IPS-18a (cell line): Measurements from ENCODE around the gene GMDS.

Experiments used
- H3K27ac ChIP-seq: one replicate; pipeline ENCODE4 v1.5.1; 2013; ENCODE audit warnings: low read length
- H3K27me3 ChIP-seq: one replicate; pipeline ENCODE4 v1.6.1; 2013; ENCODE audit warnings: mild to moderate bottlenecking, low read length; ENCODE audit not compliant: control insufficient read depth, insufficient read depth
- H3K36me3 ChIP-seq: one replicate; pipeline ENCODE4 v1.6.1; 2013; ENCODE audit warnings: low read depth, low read length; ENCODE audit not compliant: control insufficient read depth
- H3K4me1 ChIP-seq: one replicate; pipeline ENCODE4 v1.6.1; 2013; ENCODE audit warnings: low read depth, low read length; ENCODE audit not compliant: control insufficient read depth
- H3K4me3 ChIP-seq: one replicate; pipeline ENCODE4 v1.5.1; 2013; ENCODE audit warnings: low read length
- H3K9ac ChIP-seq: one replicate; pipeline ENCODE4 v1.6.1; 2013; ENCODE audit warnings: mild to moderate bottlenecking, low read length, moderate library complexity
- H3K9me3 ChIP-seq: one replicate; pipeline ENCODE4 v1.6.1; 2013; ENCODE audit warnings: low read depth, low read length; ENCODE audit not compliant: control insufficient read depth

The GMDS gene

DNA sequence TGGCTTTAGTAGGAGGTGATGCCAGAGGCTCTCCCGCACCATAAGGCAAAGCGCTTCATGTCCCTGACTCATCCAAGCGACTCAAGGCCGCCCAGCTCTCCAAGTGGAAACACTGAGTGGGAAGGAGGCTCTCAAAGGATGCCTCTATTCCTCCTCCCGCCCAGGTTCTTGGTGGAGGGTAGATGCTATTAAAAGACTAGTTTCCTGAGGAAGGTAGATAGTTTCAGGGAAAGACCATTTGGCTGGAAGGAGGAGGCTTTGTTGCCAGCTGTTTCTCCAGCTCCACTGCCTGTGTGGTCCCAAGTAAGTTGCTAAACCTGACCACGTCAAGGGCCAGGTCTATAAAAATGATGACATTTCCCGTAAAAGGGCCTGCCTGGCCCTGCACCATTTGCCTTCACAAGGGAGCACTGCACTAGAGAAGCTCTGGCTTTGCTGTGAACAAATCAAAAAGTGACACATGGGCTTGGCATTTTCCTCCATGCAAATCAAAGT lies 48.2 kb downstream of the GMDS start:
- Histone ChIP-seq H3K4me3 (no peak overlapping the region), H3K27ac (no peak overlapping the region), H3K36me3 (no peaks in the 10 kb centered on the region), H3K4me1 (peaks cover 6% of the 10 kb centered on the region), H3K9me3 (no peaks in the 10 kb centered on the region), H3K9ac (no peak overlapping the region), H3K27me3 (no peaks in the 10 kb centered on the region)

DNA sequence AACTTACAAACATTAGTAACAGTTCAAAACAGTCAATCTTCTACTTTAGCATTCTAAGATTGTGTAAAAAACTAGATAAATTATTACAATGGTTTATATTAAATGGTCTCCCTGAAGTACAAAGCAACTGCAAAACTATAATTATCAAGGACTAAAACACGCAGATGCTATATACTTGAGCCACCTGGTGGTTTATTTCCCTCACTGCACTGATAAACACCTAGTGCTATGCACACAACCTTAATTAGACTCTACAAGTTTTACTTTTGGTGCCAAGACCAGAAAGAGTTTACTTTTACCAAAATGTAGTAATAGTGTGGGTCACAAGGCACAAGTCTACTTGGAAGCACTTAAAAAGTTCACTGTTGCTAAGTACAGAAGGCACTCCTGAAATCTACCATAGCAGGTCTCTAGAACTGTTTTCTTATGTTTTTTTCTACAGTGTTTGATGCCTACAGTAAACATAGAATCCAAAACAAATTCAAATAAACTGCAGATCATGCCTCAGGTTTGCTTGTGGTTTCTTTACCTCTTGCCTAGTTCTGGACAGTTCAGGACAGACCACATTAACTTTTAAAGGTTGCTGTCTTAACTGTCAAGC lies 49.2 kb downstream of the GMDS start:
- peaks cover 6% of the 10 kb centered on the region for H3K4me1 ChIP-seq
- H3K27ac ChIP-seq, result no peak overlapping the region
- H3K9me3 ChIP-seq, result no peaks in the 10 kb centered on the region
- H3K36me3 ChIP-seq, result no peaks in the 10 kb centered on the region
- no peak overlapping the region for H3K9ac ChIP-seq
- H3K27me3 ChIP-seq, result no peaks in the 10 kb centered on the region
- no peak overlapping the region for H3K4me3 ChIP-seq

DNA sequence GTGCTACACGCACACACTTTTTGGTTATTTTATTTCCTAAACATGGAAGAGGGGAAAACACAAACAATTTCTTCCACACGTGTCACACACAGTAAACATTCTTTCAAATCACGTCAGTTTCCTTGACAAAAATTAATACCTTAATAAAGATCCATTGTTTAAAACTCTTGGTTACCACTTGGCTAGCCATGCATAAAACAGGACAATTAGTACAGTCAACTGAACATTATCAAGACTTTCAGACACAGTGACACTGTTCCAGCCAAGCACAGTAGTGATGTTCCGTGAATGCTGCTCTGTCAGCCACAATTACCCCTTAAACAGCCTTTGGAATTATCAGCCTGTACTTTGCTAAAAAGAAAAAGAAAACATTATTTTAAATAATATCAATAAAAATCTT lies 50.8 kb downstream of the GMDS start:
- H3K27me3 ChIP-seq, result no peaks in the 10 kb centered on the region
- no peaks in the 10 kb centered on the region for H3K9me3 ChIP-seq
- H3K4me3 ChIP-seq, result no peak overlapping the region
- H3K36me3 ChIP-seq, result no peaks in the 10 kb centered on the region
- H3K9ac ChIP-seq, result no peak overlapping the region
- no peak overlapping the region for H3K27ac ChIP-seq
- peaks cover 6% of the 10 kb centered on the region for H3K4me1 ChIP-seq

DNA sequence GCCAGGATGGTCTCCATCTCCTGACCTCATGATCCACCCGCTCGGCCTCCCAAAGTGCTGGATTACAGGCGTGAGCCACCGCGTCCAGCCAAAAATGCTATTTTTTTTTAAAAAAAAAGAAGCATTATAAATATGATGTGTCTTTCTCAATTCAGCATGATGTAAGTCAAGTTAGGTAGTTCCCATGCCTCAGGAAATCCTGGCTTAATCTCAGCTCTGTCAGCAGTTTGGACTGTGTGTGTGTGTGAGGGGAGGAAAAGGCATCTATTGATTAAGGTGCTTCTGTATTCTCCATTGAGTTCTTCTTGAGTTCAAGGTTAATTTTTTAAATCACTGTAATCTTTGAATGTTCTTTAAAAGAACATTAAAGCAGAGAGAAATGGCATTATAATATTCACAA lies 51.5 kb downstream of the GMDS start:
- H3K9ac ChIP-seq, result no peak overlapping the region
- H3K27ac ChIP-seq, result no peak overlapping the region
- no peaks in the 10 kb centered on the region for H3K9me3 ChIP-seq
- no peaks in the 10 kb centered on the region for H3K36me3 ChIP-seq
- H3K4me3 ChIP-seq, result no peak overlapping the region
- peaks cover 6% of the 10 kb centered on the region for H3K4me1 ChIP-seq
- no peaks in the 10 kb centered on the region for H3K27me3 ChIP-seq

DNA sequence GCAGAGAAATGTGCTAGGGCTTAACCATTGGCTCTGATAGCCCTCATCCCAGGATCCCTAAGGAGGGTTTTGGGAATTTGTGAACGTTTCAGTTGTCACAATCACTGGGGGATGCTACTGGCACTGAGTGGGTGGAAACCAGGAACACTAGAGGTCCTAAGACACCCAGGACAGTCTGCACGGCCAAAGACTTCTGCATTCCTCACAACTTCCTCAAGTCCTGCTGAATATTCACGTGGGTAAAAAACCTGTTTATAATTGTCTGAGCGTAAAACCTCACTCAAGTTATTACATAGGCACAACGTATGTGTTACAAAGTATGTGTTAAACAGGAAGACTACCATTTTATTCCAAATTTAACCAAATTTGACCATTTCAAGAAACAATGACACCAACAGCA lies 52.4 kb downstream of the GMDS start:
- Histone ChIP-seq H3K9me3 (no peaks in the 10 kb centered on the region), H3K9ac (no peak overlapping the region), H3K27ac (no peak overlapping the region), H3K36me3 (no peaks in the 10 kb centered on the region), H3K4me1 (peaks cover 6% of the 10 kb centered on the region), H3K27me3 (no peaks in the 10 kb centered on the region), H3K4me3 (no peak overlapping the region)

DNA sequence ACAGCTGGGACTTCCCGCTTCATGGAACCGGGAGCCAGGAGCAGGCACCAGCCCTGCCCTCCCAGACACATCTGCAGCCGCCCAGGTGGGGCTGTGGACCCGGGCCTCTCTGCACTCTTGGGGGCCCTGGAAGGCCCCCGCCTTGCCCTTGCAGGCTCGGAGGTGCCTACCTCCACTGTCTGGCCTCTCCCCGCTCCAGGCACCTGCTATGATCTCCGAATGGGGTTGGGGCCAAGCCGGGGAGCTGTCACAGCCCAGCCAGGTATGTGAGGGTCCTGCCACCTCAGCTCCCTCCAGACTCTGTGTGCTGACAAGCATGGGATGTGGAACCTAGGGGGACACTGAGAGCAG lies 54.0 kb downstream of the GMDS start:
- Histone ChIP-seq H3K9me3 (no peaks in the 10 kb centered on the region), H3K9ac (no peak overlapping the region), H3K27ac (no peak overlapping the region), H3K36me3 (no peaks in the 10 kb centered on the region), H3K4me3 (no peak overlapping the region), H3K27me3 (no peaks in the 10 kb centered on the region), H3K4me1 (peaks cover 2% of the 10 kb centered on the region)

DNA sequence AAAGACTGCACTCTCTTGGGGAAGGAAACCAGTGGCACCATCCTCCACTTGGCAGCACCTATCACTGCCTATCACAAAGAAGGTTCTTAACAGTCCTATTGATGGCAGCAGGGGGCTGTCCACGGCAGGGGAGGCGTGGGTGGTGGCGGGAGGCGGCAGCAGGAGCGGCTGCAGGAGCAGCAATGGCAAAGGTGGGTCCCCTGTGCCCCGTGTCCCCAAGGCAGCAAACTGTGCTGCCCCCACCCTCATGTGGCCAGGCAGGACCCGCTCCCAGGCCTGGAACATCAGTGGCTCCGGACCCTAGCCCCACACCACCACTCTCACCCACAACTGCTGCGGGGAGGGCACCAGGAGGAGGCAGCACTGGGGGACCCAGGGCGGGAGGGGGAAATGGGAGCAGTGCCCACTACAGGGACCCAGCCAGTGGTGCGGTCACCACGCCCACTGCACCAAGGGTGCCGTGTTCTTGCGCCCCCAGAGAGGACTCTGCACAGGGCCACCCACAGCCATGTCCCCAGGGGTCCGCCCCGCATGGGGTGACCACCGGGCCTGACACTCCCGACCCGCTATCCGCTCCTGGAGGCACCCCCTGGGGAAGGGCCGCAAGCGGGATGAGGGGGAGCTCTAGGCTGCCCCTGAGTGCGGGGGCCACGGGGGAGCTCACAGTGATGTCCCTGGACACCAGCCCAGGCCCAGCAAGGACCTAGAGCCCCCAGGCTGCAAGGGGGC lies 54.6 kb downstream of the GMDS start:
- Histone ChIP-seq H3K36me3 (no peaks in the 10 kb centered on the region), H3K27me3 (no peaks in the 10 kb centered on the region), H3K27ac (no peak overlapping the region), H3K9me3 (no peaks in the 10 kb centered on the region), H3K4me1 (no peaks in the 10 kb centered on the region), H3K4me3 (no peak overlapping the region), H3K9ac (no peak overlapping the region)

DNA sequence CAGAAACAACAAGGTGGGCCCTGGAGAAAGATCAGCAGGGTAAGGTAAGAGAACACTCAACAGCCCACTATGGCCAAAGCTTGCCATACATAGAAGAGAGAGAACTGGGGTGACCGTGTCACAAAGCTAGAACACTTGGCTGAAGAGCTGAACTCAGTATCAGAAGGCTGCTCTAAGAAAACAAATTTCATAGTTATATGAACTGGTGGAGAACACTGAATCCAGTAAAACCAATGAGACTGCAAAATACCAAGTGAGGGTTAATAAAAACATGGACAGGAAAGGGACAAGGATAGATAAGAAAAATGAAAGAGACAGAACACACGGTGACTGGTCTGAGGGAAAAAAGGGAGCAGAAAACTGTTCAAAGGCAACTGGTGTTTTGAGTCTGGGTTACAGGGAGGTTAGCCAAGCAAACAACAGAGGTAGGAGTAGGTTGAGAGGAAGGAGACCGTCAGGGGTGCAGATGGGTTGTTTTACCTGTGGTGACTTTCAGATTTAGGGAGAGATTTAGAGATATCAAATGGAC lies 56.5 kb downstream of the GMDS start:
- Histone ChIP-seq H3K9me3 (no peaks in the 10 kb centered on the region), H3K4me1 (no peaks in the 10 kb centered on the region), H3K36me3 (no peaks in the 10 kb centered on the region), H3K9ac (no peak overlapping the region), H3K27ac (no peak overlapping the region), H3K27me3 (no peaks in the 10 kb centered on the region), H3K4me3 (no peak overlapping the region)

DNA sequence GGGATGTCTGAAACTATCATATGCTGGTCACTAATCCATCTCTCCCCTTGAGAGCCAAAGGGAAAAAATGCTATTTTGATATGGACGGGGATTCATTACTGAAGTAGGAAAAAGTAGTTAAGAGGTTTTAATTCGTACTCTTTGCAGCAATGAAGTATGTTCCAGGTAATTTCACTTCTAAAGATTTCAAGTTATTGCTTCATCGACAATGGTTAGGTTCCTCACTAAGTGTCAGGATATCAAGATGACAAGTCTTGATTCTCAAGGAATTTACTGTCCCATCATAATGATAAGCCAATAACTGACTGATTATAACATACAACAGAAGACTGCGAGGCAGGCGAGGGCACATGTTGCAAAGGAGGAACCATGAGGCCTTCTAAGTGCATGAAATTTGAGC lies 57.0 kb downstream of the GMDS start:
- H3K9me3 ChIP-seq, result no peaks in the 10 kb centered on the region
- no peak overlapping the region for H3K9ac ChIP-seq
- no peak overlapping the region for H3K27ac ChIP-seq
- no peaks in the 10 kb centered on the region for H3K4me1 ChIP-seq
- no peak overlapping the region for H3K4me3 ChIP-seq
- H3K36me3 ChIP-seq, result no peaks in the 10 kb centered on the region
- no peaks in the 10 kb centered on the region for H3K27me3 ChIP-seq

DNA sequence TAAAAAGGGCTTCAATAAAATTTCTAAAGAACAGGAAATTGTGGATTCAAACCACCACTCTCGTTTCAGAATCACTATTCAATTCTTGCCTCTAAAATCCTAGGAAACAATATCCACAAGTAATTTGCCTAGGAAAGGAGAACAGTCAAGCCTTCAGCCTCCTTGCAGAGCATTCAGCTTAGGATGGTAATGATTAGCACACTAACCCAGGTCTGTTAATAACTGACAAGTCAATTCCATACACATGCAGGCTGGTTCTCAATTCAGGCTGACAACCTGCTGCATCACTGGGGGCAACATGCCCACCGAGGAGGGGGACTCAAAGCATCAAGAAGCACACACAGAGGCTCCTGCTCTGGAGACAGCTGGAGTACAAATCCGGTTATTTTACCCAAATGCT lies 57.6 kb downstream of the GMDS start:
- Histone ChIP-seq H3K9me3 (no peaks in the 10 kb centered on the region), H3K4me3 (no peak overlapping the region), H3K27ac (no peak overlapping the region), H3K4me1 (no peaks in the 10 kb centered on the region), H3K27me3 (no peaks in the 10 kb centered on the region), H3K9ac (no peak overlapping the region), H3K36me3 (no peaks in the 10 kb centered on the region)

DNA sequence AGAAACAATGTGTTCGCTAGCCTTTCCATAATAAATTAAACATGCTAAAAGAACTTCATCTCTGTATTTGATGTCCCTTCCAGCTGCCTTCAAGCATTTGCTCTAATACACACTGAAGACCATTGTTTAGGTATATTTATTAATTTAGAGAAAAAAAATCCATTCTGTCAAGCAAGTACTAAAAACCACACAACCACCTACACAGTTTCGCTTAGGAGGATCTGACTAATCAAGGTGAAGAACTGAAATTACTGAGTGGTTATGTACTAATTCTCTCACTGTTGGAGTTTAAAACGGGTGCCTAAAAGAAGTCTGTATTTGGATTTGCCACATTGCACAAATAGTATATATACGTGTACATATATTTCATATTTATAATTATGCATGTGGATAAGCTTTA lies 58.9 kb downstream of the GMDS start:
- Histone ChIP-seq H3K27ac (no peak overlapping the region), H3K36me3 (no peaks in the 10 kb centered on the region), H3K9ac (no peak overlapping the region), H3K27me3 (no peaks in the 10 kb centered on the region), H3K4me1 (no peaks in the 10 kb centered on the region), H3K4me3 (no peak overlapping the region), H3K9me3 (no peaks in the 10 kb centered on the region)

DNA sequence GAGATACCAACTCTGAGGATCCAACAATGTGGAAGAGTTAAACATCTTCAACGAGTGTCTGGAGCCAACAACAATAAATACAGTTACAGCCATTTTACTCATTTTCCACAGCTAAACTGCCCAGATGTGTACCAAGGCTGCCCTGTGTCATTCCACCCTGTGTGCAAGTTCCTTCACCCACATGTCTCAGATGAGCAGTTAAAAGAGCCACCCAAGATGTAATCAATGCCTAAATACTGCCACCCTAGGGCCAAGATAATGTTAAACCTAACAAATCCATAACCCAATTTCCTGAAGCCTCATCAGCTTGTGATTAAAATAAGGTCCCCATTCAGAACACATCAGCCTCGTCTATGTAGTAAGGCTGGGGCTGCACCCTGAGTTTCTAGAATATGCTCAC lies 59.9 kb downstream of the GMDS start:
- no peaks in the 10 kb centered on the region for H3K4me1 ChIP-seq
- H3K9me3 ChIP-seq, result no peaks in the 10 kb centered on the region
- H3K4me3 ChIP-seq, result no peak overlapping the region
- H3K36me3 ChIP-seq, result no peaks in the 10 kb centered on the region
- H3K9ac ChIP-seq, result no peak overlapping the region
- no peaks in the 10 kb centered on the region for H3K27me3 ChIP-seq
- no peak overlapping the region for H3K27ac ChIP-seq
